Upper lobe of left lung (tissue), 6 donors: ENCODE data around the gene DPYSL3. TPM values are rescaled to one million over a fixed set of nuclear protein-coding genes. Genes with fewer than 3 reads are reported as not detected.

Experiments used
- ATAC-seq, 2 donors: fragments of 200-7000 bp; cut with Tn5 transposase; one replicate each; pipeline ENCODE4 v1.9.1; 2022; ENCODE audit warnings: mild to moderate bottlenecking in 2 of 2, moderate library complexity in 2 of 2; ENCODE audit not compliant: low FRiP score in 2 of 2
- DNase-seq, 2 donors: peaks; one replicate each; pipeline ENCODE4 v3.0.0-alpha.2; 2019 to 2020
- H3K27ac ChIP-seq, 4 donors: fragments of 200-600 bp; sonication (generic); one replicate each; pipeline ENCODE4 v1.5.1; 2016 to 2019
- H3K27me3 ChIP-seq, 4 donors: fragments of 200-600 bp; sonication (generic); one replicate each; pipeline ENCODE4 v1.5.1; 2017 to 2019
- H3K36me3 ChIP-seq, 4 donors: fragments of 200-600 bp; sonication (generic); one replicate each; pipeline ENCODE4 v1.5.1; 2016 to 2019
- H3K4me1 ChIP-seq, 4 donors: fragments of 200-600 bp; sonication (generic); one replicate each; pipeline ENCODE4 v1.5.1; 2018 to 2019
- H3K4me3 ChIP-seq, 4 donors: fragments of 200-600 bp; sonication (generic); one replicate each; pipeline ENCODE4 v1.5.1; 2017 to 2019; ENCODE audit warnings: mild to moderate bottlenecking in 2 of 4, moderate library complexity in 1 of 4
- H3K9me3 ChIP-seq, 4 donors: fragments of 200-600 bp; sonication (generic); one replicate each; pipeline ENCODE4 v1.5.1; 2018 to 2019
- EP300 ChIP-seq, 4 donors: sonication (generic); formaldehyde crosslinking; IDR thresholded peaks; one replicate each; pipeline ENCODE4 v1.5.1; 2017; ENCODE audit warnings: antibody characterized with exemption in 4 of 4, control low read depth in 2 of 4
- POLR2A ChIP-seq, 4 donors: fragments of 450-650 bp; IDR thresholded peaks; one replicate each; pipeline ENCODE4 v1.5.1; 2016 to 2017; ENCODE audit warnings: antibody characterized with exemption in 4 of 4, mild to moderate bottlenecking in 2 of 4
- POLR2AphosphoS5 ChIP-seq, 2 donors: sonication (generic); formaldehyde crosslinking; IDR thresholded peaks; one replicate each; pipeline ENCODE4 v1.5.1; 2017; ENCODE audit warnings: antibody characterized with exemption in 2 of 2
- WGBS, 2 donors: methylation state at CpG; one replicate each; pipeline ENCODE4 v1.1.5; 2017 to 2018; 5-methylcytosine and 5-hydroxymethylcytosine counted together
- total RNA-seq, 6 donors: library from RNA; depleted of rRNA in 4 of 6; stranded (reverse); fragments of >200 nt in 4 of 6; gene quantifications; one replicate each; pipeline versions ENCODE4 v1.1.0 to v1.2.1, GENCODE V29; 2016 to 2021
- TF ChIP-seq, protein P1 (sequence below), 6 experiments: fragments of 450-650 bp in 4 of 6; fragments of 200-600 bp in 2 of 6; sonication (generic) in 2 of 6; IDR thresholded peaks; one replicate each; pipeline ENCODE4 v1.5.1; 2016 to 2019; ENCODE audit warnings: antibody characterized with exemption in 6 of 6
- donor health status: DM: no; HTN: no; CAD: no; lungs with moderate emphysema.
- donor health status: DM: no; HTN: yes; CAD: no; lungs with severe emphysema.

DPYSL3 gene
- total RNA-seq, 6 donors from 2014 or later = 24.4 to 85.1 (median 40.6) TPM

DNA sequence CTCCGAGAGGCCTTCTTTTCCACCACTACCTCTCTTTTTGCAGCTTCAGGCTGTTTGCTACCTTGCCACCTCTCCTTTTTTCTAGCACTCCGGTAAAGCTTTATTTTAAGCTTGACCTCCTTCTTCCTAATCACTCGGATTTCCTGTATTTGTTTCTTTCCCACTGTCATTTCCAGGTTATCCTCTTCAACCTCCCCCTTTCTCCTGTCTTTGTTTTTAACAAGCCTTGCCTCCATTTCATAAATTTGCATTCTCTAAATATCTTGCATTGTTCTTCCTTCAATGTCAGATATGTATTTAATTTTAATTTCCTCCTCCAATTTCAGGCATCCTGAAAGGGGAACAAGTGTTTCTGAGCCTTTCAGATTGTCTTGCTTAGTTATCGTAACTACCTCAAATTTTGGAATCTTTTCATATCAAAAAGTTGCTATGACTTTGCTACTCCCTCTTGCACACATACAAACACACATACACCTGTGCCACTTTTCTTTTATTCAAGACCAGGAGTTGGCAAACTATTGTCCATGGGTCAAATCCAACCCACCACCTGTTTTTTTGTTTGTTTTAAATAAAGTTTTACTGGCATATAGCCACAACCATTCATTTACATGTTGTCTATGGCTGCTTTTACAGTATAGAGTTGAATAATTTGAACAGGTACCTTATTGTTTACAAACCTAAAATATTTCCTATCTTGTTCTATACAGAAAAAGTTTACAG, 22.7 kb downstream of the DPYSL3 start:
- Histone ChIP-seq H3K27me3 (no peaks in the 10 kb centered on the region), H3K9me3 (no peaks in the 10 kb centered on the region), H3K27ac (peak overlapping the region in 1 of 4 donors; percentile 3), H3K4me1 (peaks cover 9 to 30% (median 13%) of the 10 kb centered on the region in 4 donors), H3K36me3 (no peaks in the 10 kb centered on the region), H3K4me3 (no peak overlapping the region)
- ATAC-seq (no peak), DNase-seq (no peak)
- TF ChIP-seq POLR2AphosphoS5 (IDR thresholded peaks at IDR 0.05) = no peak
- TF ChIP-seq POLR2A (IDR thresholded peaks at IDR 0.05) = no peak
- TF ChIP-seq, protein P1, sequence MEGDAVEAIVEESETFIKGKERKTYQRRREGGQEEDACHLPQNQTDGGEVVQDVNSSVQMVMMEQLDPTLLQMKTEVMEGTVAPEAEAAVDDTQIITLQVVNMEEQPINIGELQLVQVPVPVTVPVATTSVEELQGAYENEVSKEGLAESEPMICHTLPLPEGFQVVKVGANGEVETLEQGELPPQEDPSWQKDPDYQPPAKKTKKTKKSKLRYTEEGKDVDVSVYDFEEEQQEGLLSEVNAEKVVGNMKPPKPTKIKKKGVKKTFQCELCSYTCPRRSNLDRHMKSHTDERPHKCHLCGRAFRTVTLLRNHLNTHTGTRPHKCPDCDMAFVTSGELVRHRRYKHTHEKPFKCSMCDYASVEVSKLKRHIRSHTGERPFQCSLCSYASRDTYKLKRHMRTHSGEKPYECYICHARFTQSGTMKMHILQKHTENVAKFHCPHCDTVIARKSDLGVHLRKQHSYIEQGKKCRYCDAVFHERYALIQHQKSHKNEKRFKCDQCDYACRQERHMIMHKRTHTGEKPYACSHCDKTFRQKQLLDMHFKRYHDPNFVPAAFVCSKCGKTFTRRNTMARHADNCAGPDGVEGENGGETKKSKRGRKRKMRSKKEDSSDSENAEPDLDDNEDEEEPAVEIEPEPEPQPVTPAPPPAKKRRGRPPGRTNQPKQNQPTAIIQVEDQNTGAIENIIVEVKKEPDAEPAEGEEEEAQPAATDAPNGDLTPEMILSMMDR (IDR thresholded peaks at IDR 0.05) = no peak
- no peak for TF ChIP-seq EP300 (IDR thresholded peaks at IDR 0.05)
- WGBS, 2 donors = 38 to 67% methylated on average over 4 of the region's 4 CpGs

DNA sequence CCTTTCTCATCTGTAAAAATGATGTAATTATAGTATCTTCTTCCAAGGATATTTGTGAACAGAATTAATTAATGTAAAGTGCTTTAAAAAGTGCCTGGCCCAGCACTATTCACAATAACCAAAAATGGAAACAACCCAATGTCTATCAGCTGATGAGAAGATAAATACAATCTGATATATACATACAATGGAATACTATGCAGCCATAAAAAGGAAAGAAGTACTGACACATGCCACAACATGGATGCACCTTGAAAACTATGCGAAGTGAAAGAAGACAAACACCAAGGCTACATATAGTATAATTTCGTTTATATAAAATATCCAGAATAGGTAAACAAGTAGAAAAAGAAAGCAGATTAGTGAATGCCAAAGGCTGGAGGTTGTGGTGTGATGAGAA, 24.1 kb downstream of the DPYSL3 start:
- Histone ChIP-seq H3K9me3 (no peaks in the 10 kb centered on the region), H3K4me1 (peaks cover 13 to 37% (median 19%) of the 10 kb centered on the region in 4 donors), H3K4me3 (no peak overlapping the region), H3K36me3 (no peaks in the 10 kb centered on the region), H3K27ac (peak overlapping the region in 1 of 4 donors; percentile 55), H3K27me3 (no peaks in the 10 kb centered on the region)
- no peak for DNase-seq
- WGBS, 2 donors = 84 to 92% methylated on average over 2 of the region's 2 CpGs
- no peak for ATAC-seq
- TF ChIP-seq POLR2A (IDR thresholded peaks at IDR 0.05) (no peak), EP300 (IDR thresholded peaks at IDR 0.05) (no peak)
- TF ChIP-seq, protein P1 (IDR thresholded peaks at IDR 0.05) = no peak

DNA sequence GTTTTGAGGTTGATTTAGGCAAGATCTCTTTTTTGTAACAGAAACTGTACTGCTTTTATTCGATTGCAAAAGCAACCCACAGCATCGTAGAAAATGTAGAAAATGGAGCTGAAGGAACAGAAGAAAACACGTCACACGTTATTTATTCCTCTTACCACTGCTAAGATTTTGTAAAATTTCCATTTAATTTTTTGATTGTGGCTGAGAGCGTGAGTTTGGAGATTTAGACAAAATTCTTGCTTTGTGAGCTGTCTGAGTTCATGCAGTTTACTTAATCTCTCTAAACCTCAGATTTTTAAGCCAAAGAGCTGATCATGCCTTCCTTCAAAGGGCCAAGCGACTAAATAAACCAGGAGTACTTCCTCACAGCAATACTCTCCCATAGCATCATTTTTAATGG, 24.8 kb downstream of the DPYSL3 start:
- Histone ChIP-seq H3K4me1 (peaks cover 13 to 37% (median 21%) of the 10 kb centered on the region in 4 donors), H3K36me3 (no peaks in the 10 kb centered on the region)

GRCh38 chr5:147484708-147485020, 25.2 kb downstream of the DPYSL3 start:
- H3K4me1 ChIP-seq = peaks cover 13 to 37% (median 24%) of the 10 kb centered on the region in 4 donors
- no peak for DNase-seq
- no peaks in the 10 kb centered on the region for H3K36me3 ChIP-seq
- no peak overlapping the region for H3K4me3 ChIP-seq
- 56 to 63% methylated on average over 3 of the region's 3 CpGs for WGBS, 2 donors
- H3K27ac ChIP-seq = peak overlapping the region; percentile 34 to 74 (median 47)
- ATAC-seq = no peak
- H3K27me3 ChIP-seq = no peaks in the 10 kb centered on the region
- no peak for TF ChIP-seq POLR2AphosphoS5 (IDR thresholded peaks at IDR 0.05)
- H3K9me3 ChIP-seq = no peaks in the 10 kb centered on the region

More for the DNA sequence above, 24.8 kb downstream of the DPYSL3 start:
- Histone ChIP-seq H3K4me3 (no peak overlapping the region), H3K27me3 (no peaks in the 10 kb centered on the region), H3K27ac (peak overlapping the region in 3 of 4 donors; percentile 39 to 74 (median 55)), H3K9me3 (no peaks in the 10 kb centered on the region)
- ATAC-seq (peak in 1 of 2 donors; percentile 29), DNase-seq (no peak)
- 64 to 84% methylated on average over 6 of the region's 6 CpGs for WGBS, 2 donors
- TF ChIP-seq EP300 (IDR thresholded peaks at IDR 0.05) (no peak), POLR2AphosphoS5 (IDR thresholded peaks at IDR 0.05) (no peak), POLR2A (IDR thresholded peaks at IDR 0.05) (no peak)
- TF ChIP-seq, protein P1 (IDR thresholded peaks at IDR 0.05) = no peak

- Histone ChIP-seq H3K9me3 (no peaks in the 10 kb centered on the region), H3K27ac (peak overlapping the region; percentile 34 to 74 (median 47)), H3K27me3 (no peaks in the 10 kb centered on the region), H3K4me3 (no peak overlapping the region), H3K4me1 (peaks cover 16 to 37% (median 27%) of the 10 kb centered on the region in 4 donors), H3K36me3 (no peaks in the 10 kb centered on the region)
- DNase-seq (no peak), ATAC-seq (peak; percentile 83 to 85)
- TF ChIP-seq, protein P1 (IDR thresholded peaks at IDR 0.05) = peak in 1 of 6 experiments; percentile 9
- peak in 1 of 4 donors; percentile 44 for TF ChIP-seq EP300 (IDR thresholded peaks at IDR 0.05)
- no peak for TF ChIP-seq POLR2A (IDR thresholded peaks at IDR 0.05)
- TF ChIP-seq POLR2AphosphoS5 (IDR thresholded peaks at IDR 0.05) = peak; percentile 32 to 65
- 20 to 27% methylated on average over 5 of the region's 5 CpGs for WGBS, 2 donors
These were observed 25.7 kb downstream of the DPYSL3 start for GRCh38 chr5:147483961-147484707.
